ENCODE results near the gene CFAP119. TPM values are rescaled to one million over a fixed set of nuclear protein-coding genes. Genes with fewer than 3 reads are reported as not detected.

CFAP119 gene
- total RNA-seq, 1 experiment from 2014 or later, result 9.6 TPM

DNA sequence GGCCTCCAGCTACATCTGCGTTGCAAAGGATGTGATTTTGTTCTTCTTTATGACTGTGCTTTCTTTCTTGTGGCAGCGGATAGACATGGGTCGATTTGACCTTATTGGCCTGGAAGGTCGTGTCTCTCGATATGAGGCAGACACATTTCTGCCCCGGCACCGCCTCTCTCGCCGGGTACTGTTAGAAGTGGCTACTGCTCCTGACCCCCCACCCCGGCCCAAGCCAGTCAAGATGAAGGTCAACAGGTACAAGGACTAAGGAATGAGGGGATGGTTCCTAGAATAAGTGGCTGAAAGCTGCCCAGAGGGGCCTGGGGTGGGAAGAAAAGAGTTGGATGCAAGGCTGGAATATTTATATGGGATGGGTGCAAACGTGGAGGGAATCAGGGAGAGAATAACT lies 41.8 kb downstream of the CFAP119 start:
- Histone ChIP-seq H3K9me2 (replicated peaks; ENCODE audit: low read length) (no peaks in the 10 kb centered on the region), H3K9ac (ENCODE audit: low read length) (no peak overlapping the region), H3K4me1 (ENCODE audit: insufficient read depth, low read length) (peaks cover 33% of the 10 kb centered on the region), H3K79me2 (ENCODE audit: low read length) (peaks cover 56% of the 10 kb centered on the region), H3K36me3 (ENCODE audit: low read depth, low read length) (peaks cover 65% of the 10 kb centered on the region), H3K27ac (ENCODE audit: low read length) (peak overlapping the region; percentile 94; the same call in 1 of the 2 replicates), H3F3A (ENCODE audit: low read length, unreplicated experiment) (no peaks in the 10 kb centered on the region), H3K27me3 (ENCODE audit: low read length) (no peaks in the 10 kb centered on the region), H3K4me2 (ENCODE audit: low read length) (no peak overlapping the region), H3K4me3 (ENCODE audit: low read length) (no peak overlapping the region), H2AFZ (ENCODE audit: low read length) (no peak overlapping the region), H4K20me1 (ENCODE audit: low read length) (no peaks in the 10 kb centered on the region), H3K9me3 (ENCODE audit: low read length) (no peaks in the 10 kb centered on the region)
- BruUV-seq (replicated peaks), result no TSS peak
- ChIA-PET POLR2A (ENCODE audit: unreplicated experiment) (no interaction called here), CTCF (interaction anchor here (0.5 kb wide), 1 partner anchor 631 kb away, joined by 8 read pairs; no protein-coding TSS in a partner anchor)
- DNase-seq, result no peak
- intact Hi-C loops (cut with micrococcal nuclease), result no loop called here
- ATAC-seq, result no peak
- TF ChIP-seq, protein P1, sequence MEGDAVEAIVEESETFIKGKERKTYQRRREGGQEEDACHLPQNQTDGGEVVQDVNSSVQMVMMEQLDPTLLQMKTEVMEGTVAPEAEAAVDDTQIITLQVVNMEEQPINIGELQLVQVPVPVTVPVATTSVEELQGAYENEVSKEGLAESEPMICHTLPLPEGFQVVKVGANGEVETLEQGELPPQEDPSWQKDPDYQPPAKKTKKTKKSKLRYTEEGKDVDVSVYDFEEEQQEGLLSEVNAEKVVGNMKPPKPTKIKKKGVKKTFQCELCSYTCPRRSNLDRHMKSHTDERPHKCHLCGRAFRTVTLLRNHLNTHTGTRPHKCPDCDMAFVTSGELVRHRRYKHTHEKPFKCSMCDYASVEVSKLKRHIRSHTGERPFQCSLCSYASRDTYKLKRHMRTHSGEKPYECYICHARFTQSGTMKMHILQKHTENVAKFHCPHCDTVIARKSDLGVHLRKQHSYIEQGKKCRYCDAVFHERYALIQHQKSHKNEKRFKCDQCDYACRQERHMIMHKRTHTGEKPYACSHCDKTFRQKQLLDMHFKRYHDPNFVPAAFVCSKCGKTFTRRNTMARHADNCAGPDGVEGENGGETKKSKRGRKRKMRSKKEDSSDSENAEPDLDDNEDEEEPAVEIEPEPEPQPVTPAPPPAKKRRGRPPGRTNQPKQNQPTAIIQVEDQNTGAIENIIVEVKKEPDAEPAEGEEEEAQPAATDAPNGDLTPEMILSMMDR (conservative IDR thresholded peaks at IDR 0.05; ENCODE audit: low read depth, low read length), result no peak
- no peak for TF ChIP-seq EZH2 (IDR thresholded peaks at IDR 0.05; ENCODE audit: low read length, unreplicated experiment)
- no peak for TF ChIP-seq EZH2phosphoT487 (IDR thresholded peaks at IDR 0.05; ENCODE audit: borderline replicate concordance, low read length)

DNA sequence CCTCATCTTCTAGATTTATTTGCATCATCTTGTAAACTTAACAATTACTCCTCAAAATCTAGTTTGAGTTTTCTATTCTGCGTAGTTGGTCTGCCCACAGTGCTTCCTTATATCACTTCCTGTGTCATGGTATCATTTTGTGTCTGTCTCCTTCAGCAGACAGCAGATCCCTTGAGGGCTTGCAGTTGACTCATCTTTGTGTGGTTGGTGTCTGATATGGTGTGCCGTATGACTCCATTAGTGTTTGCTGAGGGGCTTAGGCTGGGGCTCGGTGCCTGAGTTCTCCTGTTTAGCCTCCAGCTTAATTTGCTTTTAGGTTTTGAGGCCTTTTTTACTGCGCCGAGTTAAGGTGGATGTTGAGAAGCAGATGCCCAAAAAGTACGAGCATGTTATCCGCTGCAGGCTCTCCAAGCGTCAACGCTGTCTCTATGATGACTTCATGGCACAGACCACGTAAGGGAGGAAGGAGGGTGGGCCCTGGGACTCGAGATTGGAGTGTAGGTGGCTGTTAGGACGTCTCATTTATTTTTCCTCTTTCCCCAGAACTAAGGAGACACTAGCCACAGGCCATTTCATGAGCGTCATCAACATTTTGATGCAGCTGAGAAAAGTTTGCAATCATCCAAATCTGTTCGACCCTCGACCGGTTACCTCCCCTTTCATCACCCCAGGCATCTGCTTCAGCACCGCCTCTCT lies 46.0 kb downstream of the CFAP119 start:
- Histone ChIP-seq H3K4me3 (ENCODE audit: low read length) (no peak overlapping the region), H3K9me3 (ENCODE audit: low read length) (no peaks in the 10 kb centered on the region), H3K27me3 (ENCODE audit: low read length) (no peaks in the 10 kb centered on the region), H3K27ac (ENCODE audit: low read length) (0 out of 2 replicates have a peak overlapping the region, but pooled peaks have one; percentile 10), H3K4me1 (ENCODE audit: insufficient read depth, low read length) (peaks cover 24% of the 10 kb centered on the region), H3K79me2 (ENCODE audit: low read length) (peaks cover 30% of the 10 kb centered on the region), H3K9ac (ENCODE audit: low read length) (no peak overlapping the region), H4K20me1 (ENCODE audit: low read length) (no peaks in the 10 kb centered on the region; the same call in 1 of the 2 replicates), H3K4me2 (ENCODE audit: low read length) (no peak overlapping the region), H3K36me3 (ENCODE audit: low read depth, low read length) (peaks cover 59% of the 10 kb centered on the region), H2AFZ (ENCODE audit: low read length) (no peak overlapping the region), H3K9me2 (replicated peaks; ENCODE audit: low read length) (no peaks in the 10 kb centered on the region), H3F3A (ENCODE audit: low read length, unreplicated experiment) (no peaks in the 10 kb centered on the region)
- ATAC-seq, result peak; percentile 47; the same call in 1 of the 2 replicates
- intact Hi-C loops (cut with micrococcal nuclease), result no loop called here
- ChIA-PET POLR2A (ENCODE audit: unreplicated experiment) (no interaction called here), CTCF (interaction anchor here (0.6 kb wide), 1 partner anchor 21 kb away, joined by 3 read pairs; no protein-coding TSS in a partner anchor)
- TF ChIP-seq EZH2phosphoT487 (IDR thresholded peaks at IDR 0.05; ENCODE audit: borderline replicate concordance, low read length) (no peak), EZH2 (IDR thresholded peaks at IDR 0.05; ENCODE audit: low read length, unreplicated experiment) (no peak)
- TF ChIP-seq, protein P1 (conservative IDR thresholded peaks at IDR 0.05; ENCODE audit: low read depth, low read length), result no peak
- DNase-seq, result peak; percentile 25
- BruUV-seq (replicated peaks), result no TSS peak

DNA sequence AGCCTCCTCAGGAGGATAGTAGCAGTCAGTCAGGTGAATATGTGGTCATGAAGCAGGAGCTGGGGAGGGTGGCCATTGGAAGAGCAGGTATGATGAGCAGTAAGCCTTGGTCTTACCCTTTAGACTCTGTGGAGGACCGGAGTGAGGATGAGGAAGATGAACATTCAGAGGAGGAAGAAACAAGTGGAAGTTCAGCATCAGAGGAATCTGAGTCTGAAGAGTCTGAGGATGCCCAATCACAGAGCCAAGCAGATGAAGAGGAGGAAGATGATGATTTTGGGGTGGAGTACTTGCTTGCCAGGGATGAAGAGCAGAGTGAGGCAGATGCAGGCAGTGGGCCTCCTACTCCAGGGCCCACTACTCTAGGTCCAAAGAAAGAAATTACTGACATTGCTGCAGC lies 50.1 kb downstream of the CFAP119 start:
- CTCF ChIA-PET, result no interaction called here
- intact Hi-C loops (cut with micrococcal nuclease), result no loop called here
- peaks cover 72% of the 10 kb centered on the region for H3K36me3 ChIP-seq (ENCODE audit: low read depth, low read length)

More for the DNA sequence above, 50.1 kb downstream of the CFAP119 start:
- H2AFZ ChIP-seq (ENCODE audit: low read length), result no peak overlapping the region
- no peak for TF ChIP-seq EZH2 (IDR thresholded peaks at IDR 0.05; ENCODE audit: low read length, unreplicated experiment)
- no peak for TF ChIP-seq EZH2phosphoT487 (IDR thresholded peaks at IDR 0.05; ENCODE audit: borderline replicate concordance, low read length)
- TF ChIP-seq, protein P1 (conservative IDR thresholded peaks at IDR 0.05; ENCODE audit: low read depth, low read length), result no peak
- H3K4me3 ChIP-seq (ENCODE audit: low read length), result no peak overlapping the region
- no peak for ATAC-seq
- peaks cover 16% of the 10 kb centered on the region for H3K4me1 ChIP-seq (ENCODE audit: insufficient read depth, low read length)
- TSS peak; percentile 59 for BruUV-seq (replicated peaks)
- POLR2A ChIA-PET (ENCODE audit: unreplicated experiment), result no interaction called here
- no peaks in the 10 kb centered on the region for H3K27me3 ChIP-seq (ENCODE audit: low read length)
- no peaks in the 10 kb centered on the region for H3F3A ChIP-seq (ENCODE audit: low read length, unreplicated experiment)
- no peaks in the 10 kb centered on the region for H3K9me3 ChIP-seq (ENCODE audit: low read length)
- no peaks in the 10 kb centered on the region; the same call in 1 of the 2 replicates for H4K20me1 ChIP-seq (ENCODE audit: low read length)
- no peaks in the 10 kb centered on the region for H3K9me2 ChIP-seq (replicated peaks; ENCODE audit: low read length)
- H3K27ac ChIP-seq (ENCODE audit: low read length), result no peak overlapping the region
- peaks cover 17% of the 10 kb centered on the region for H3K79me2 ChIP-seq (ENCODE audit: low read length)
- no peak overlapping the region for H3K9ac ChIP-seq (ENCODE audit: low read length)
- no peak overlapping the region for H3K4me2 ChIP-seq (ENCODE audit: low read length)
- no peak for DNase-seq
